Upper lobe of right lung (tissue), 1 donor: ENCODE results near the gene MUCL3. TPM values are rescaled to one million over a fixed set of nuclear protein-coding genes. Genes with fewer than 3 reads are reported as not detected.
"Not testable (repeated sequence)": the region's sequence is repeated elsewhere in the genome, so short reads cannot be mapped to it uniquely, and the experiment has no call there.

Experiments
- ATAC-seq: fragments of 200-7000 bp; cut with Tn5 transposase; one replicate; pipeline ENCODE4 v1.9.1; 2020; ENCODE audit warnings: mild to moderate bottlenecking, moderate library complexity
- DNase-seq: peaks from one replicate; pipeline ENCODE4 v3.0.0-alpha.2; 2020
- H3K27ac ChIP-seq: fragments of 200-600 bp; one replicate; pipeline ENCODE4 v1.8.0; 2022
- H3K27me3 ChIP-seq: fragments of 200-600 bp; one replicate; pipeline ENCODE4 v1.8.0; 2022; ENCODE audit warnings: mild to moderate bottlenecking
- H3K36me3 ChIP-seq: fragments of 200-600 bp; one replicate; pipeline ENCODE4 v1.8.0; 2022
- H3K4me1 ChIP-seq: fragments of 200-600 bp; one replicate; pipeline ENCODE4 v1.8.0; 2022
- H3K4me3 ChIP-seq: fragments of 200-600 bp; one replicate; pipeline ENCODE4 v1.8.0; 2022; ENCODE audit warnings: mild to moderate bottlenecking
- H3K9me3 ChIP-seq: fragments of 200-600 bp; one replicate; pipeline ENCODE4 v1.8.0; 2022
- intact Hi-C: fragments of 100-400 bp; cut with DNase I; formaldehyde crosslinking; loops from one replicate; pipeline ENCODE4 v1.11.0; 2022
- total RNA-seq: library from RNA; stranded (reverse); fragmentation: NEBNext Ultra II Directional; extraction: Animal tissue kit (Norgen Biotek cat#: 25700); gene quantifications from one replicate; pipeline ENCODE4 v1.2.1, GENCODE V29; 2021
- TF ChIP-seq, protein P1 (sequence below): fragments of 200-600 bp; IDR thresholded peaks from one replicate; pipeline ENCODE4 v1.8.0; 2022; ENCODE audit warnings: antibody characterized with exemption
- donor health status: DM: no; HTN: yes; CAD: no; lungs with severe emphysema.

MUCL3 gene
- total RNA-seq, 1 donor from 2014 or later, result 4.6 TPM

- intact Hi-C loops, result no loop called here
- Histone ChIP-seq H3K4me3 (no peak overlapping the region), H3K36me3 (no peaks in the 10 kb centered on the region), H3K27me3 (no peaks in the 10 kb centered on the region), H3K27ac (no peak overlapping the region), H3K9me3 (no peaks in the 10 kb centered on the region), H3K4me1 (no peaks in the 10 kb centered on the region)
- DNase-seq (no peak), ATAC-seq (no peak)
- TF ChIP-seq, protein P1, sequence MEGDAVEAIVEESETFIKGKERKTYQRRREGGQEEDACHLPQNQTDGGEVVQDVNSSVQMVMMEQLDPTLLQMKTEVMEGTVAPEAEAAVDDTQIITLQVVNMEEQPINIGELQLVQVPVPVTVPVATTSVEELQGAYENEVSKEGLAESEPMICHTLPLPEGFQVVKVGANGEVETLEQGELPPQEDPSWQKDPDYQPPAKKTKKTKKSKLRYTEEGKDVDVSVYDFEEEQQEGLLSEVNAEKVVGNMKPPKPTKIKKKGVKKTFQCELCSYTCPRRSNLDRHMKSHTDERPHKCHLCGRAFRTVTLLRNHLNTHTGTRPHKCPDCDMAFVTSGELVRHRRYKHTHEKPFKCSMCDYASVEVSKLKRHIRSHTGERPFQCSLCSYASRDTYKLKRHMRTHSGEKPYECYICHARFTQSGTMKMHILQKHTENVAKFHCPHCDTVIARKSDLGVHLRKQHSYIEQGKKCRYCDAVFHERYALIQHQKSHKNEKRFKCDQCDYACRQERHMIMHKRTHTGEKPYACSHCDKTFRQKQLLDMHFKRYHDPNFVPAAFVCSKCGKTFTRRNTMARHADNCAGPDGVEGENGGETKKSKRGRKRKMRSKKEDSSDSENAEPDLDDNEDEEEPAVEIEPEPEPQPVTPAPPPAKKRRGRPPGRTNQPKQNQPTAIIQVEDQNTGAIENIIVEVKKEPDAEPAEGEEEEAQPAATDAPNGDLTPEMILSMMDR, result no peak
Observed at GRCh38 chr6:30988209-30988825, 47.5 kb downstream of the MUCL3 start.

DNA sequence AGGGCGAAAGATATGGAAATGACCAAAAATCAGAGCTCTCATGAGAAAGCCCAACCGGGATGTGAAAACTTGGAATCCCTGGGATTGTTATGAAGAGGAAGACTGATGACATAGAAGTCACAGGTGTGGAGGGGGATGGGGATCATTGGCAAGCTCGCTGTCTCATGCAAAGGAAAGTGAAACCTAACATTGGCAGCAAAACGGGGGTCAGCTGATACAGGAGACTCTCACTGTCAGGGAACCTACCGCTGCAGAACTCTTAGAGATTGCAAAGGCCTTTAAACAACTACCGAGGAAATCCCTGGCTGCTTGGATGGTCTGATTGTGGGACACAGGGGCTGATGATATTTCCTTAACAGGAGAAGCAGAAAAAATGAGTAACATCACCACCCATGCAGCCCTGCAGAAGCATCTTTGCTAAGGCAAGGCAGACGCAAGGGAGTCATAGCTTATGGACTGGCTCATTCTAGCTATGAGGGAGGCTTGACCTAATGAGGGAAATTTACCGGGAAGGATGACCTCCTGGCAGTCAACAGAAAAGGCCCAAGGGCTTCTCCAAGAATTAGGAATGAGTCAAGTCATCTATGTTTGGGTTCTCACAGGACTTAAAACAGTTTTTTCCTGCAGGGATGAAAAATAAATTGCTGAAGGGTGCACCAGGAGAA is 49.8 kb downstream of the MUCL3 start:
- no peaks in the 10 kb centered on the region for H3K27me3 ChIP-seq
- H3K4me1 ChIP-seq, result no peaks in the 10 kb centered on the region
- H3K4me3 ChIP-seq, result no peak overlapping the region
- H3K36me3 ChIP-seq, result no peaks in the 10 kb centered on the region
- TF ChIP-seq, protein P1, result no peak
- no peaks in the 10 kb centered on the region for H3K9me3 ChIP-seq
- no peak for ATAC-seq
- DNase-seq, result no peak
- intact Hi-C loops, result no loop called here
- no peak overlapping the region for H3K27ac ChIP-seq

GRCh38 chr6:30991891-30992290 is 51.1 kb downstream of the MUCL3 start:
- H3K36me3 ChIP-seq, result no peaks in the 10 kb centered on the region
- no peaks in the 10 kb centered on the region for H3K27me3 ChIP-seq
- intact Hi-C loops, result no loop called here
- no peak overlapping the region for H3K27ac ChIP-seq
- H3K4me3 ChIP-seq, result no peak overlapping the region
- no peaks in the 10 kb centered on the region for H3K4me1 ChIP-seq
- TF ChIP-seq, protein P1, result no peak
- H3K9me3 ChIP-seq, result no peaks in the 10 kb centered on the region
- no peak for ATAC-seq
- DNase-seq, result no peak

DNA sequence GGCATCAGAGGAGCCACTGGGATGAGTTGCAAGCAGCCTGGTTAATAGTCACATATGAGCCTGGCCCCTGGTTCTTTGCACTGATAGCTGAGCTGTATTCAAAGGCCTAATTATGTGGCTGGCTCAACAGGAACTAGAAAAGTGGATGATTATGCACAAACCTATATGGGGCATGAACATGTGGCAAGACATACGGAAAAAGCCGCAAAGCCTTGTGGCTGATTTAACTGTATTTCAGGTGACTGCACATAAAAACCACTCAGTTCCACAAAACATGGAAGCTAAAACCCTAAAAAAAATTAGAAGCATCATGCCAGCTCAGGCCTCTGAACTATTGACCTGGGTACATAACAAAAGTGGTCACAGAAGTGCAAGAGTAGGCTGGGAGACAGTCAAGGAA is 56.5 kb downstream of the MUCL3 start:
- Histone ChIP-seq H3K36me3 (no peaks in the 10 kb centered on the region), H3K9me3 (no peaks in the 10 kb centered on the region), H3K4me3 (no peak overlapping the region), H3K27me3 (no peaks in the 10 kb centered on the region), H3K27ac (no peak overlapping the region), H3K4me1 (no peaks in the 10 kb centered on the region)
- TF ChIP-seq, protein P1, result no peak
- ATAC-seq (no peak), DNase-seq (no peak)
- intact Hi-C loops, result no loop called here

DNA sequence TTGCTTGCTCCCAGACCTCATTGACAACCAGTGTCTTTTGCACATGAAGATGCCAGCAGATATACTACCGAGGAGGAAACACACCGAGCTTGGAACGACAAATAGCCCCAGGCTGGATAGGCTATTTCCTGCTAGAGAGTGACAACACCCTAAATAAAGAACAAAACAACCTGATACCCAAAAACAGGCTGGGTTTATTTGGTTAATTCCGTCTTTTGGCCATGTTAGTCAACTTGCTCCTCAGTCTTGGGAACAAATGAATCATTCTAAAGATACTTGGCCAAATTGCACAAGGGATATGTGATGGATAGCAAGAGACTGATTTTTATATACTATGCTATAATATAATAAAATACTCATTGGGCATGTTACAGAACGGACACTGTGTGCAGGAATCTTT is 58.0 kb downstream of the MUCL3 start:
- no peaks in the 10 kb centered on the region for H3K27me3 ChIP-seq
- no peak for ATAC-seq
- TF ChIP-seq, protein P1, result no peak
- H3K36me3 ChIP-seq, result no peaks in the 10 kb centered on the region
- intact Hi-C loops, result no loop called here
- DNase-seq, result no peak
- no peak overlapping the region for H3K4me3 ChIP-seq
- no peaks in the 10 kb centered on the region for H3K4me1 ChIP-seq
- no peaks in the 10 kb centered on the region for H3K9me3 ChIP-seq
- H3K27ac ChIP-seq, result no peak overlapping the region

DNA sequence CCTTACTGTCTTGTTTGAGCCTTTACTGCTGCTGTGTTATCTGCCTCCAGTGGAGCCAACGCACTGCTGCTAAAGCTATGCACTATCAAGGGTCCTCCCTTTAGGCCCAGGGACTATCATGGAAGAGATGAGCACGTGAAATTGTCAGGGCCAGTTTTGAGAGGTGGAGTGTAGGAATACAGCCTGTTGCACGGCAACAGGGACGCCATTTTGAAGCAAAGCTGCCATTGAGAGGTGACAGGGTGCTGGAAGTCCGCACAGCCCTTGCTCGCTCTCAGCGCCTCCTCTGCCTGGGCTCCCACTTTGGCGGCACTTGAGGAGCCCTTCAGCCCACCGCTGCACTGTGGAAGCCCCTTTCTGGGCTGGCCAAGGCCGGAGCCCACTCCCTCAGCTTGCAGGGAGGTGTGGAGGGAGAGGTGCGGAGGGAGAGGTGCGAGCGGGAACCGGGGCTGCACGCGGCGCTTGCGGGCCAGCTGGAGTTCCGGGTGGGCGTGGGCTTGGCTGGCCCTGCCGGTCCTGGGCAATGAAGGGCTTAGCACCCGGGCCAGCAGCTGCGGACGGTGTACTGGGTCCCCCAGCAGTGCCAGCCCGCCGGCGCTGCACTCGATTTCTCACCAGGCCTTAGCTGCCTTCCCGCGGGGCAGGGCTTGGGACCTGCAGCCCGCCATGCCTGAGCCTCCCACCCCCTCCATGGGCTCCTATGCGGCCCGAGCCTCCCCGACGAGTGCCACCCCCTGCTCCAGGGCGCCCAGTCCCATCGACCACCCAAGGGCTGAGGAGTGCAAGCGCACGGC is 59.5 kb downstream of the MUCL3 start:
- H3K27me3 ChIP-seq, DNase-seq, H3K9me3 ChIP-seq, H3K4me3 ChIP-seq, H3K36me3 ChIP-seq, H3K4me1 ChIP-seq, H3K27ac ChIP-seq, intact Hi-C loops, ATAC-seq: not testable (repeated sequence)
